ENCODE results near the gene PTPRU.

DNA sequence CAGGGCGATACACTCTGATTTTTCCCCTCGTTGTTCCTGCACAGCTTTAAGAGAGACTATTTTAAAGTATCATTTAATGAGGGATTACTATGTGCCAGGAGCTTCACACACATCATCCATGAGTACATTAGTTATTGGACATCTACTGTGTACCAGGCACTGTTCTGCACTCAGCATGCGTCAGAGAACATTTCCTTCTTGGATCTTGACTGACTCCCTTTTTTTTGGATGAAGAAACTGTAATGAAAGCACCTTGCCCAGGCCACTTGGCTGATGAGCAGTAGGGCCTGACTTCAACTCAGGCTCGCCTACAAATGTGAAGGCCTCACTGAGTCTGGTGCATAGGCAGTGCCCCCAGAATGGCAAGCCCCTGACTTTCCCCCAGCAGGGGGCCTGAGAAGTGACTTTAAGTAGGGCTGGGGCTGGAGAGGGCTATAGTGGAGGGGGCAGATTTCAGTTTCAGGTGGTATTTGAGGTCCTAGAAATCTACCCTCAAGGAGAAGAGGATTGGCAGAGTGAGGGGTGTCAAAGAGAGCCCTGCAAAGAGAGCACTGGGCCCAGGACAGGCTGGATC, 50.0 kb downstream of the PTPRU start:
- TF ChIP-seq POLR2A (IDR thresholded peaks at IDR 0.05), result no peak
- TF ChIP-seq, protein P1, sequence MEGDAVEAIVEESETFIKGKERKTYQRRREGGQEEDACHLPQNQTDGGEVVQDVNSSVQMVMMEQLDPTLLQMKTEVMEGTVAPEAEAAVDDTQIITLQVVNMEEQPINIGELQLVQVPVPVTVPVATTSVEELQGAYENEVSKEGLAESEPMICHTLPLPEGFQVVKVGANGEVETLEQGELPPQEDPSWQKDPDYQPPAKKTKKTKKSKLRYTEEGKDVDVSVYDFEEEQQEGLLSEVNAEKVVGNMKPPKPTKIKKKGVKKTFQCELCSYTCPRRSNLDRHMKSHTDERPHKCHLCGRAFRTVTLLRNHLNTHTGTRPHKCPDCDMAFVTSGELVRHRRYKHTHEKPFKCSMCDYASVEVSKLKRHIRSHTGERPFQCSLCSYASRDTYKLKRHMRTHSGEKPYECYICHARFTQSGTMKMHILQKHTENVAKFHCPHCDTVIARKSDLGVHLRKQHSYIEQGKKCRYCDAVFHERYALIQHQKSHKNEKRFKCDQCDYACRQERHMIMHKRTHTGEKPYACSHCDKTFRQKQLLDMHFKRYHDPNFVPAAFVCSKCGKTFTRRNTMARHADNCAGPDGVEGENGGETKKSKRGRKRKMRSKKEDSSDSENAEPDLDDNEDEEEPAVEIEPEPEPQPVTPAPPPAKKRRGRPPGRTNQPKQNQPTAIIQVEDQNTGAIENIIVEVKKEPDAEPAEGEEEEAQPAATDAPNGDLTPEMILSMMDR (IDR thresholded peaks at IDR 0.05), result no peak
- TF ChIP-seq POLR2AphosphoS5 (IDR thresholded peaks at IDR 0.05; ENCODE audit: insufficient read depth in 1 of 2, low read depth in 1 of 2), result no peak

Data from vagina (tissue), 2 donors.